GM23338 (cell line): ENCODE measurements around the gene CCL24.

Source experiments
- CREB1 ChIP-seq: fragments of 250-450 bp; sonication (Bioruptor Pico); IDR thresholded peaks from 2 replicates; pipeline ENCODE4 v1.5.0; 2020; ENCODE audit warnings: low read depth, mild to moderate bottlenecking, moderate library complexity
- EZH2 ChIP-seq: fragments of 200-600 bp; sonication (generic); IDR thresholded peaks from one replicate; pipeline ENCODE4 v1.8.0; 2017; ENCODE audit warnings: antibody characterized with exemption, mild to moderate bottlenecking, low read depth; ENCODE audit not compliant: unreplicated experiment
- EZH2phosphoT487 ChIP-seq: fragments of 200-600 bp; sonication (generic); IDR thresholded peaks from one replicate; pipeline ENCODE4 v1.8.1; 2018; ENCODE audit warnings: antibody characterized with exemption; ENCODE audit not compliant: unreplicated experiment
- JUNB ChIP-seq: IDR thresholded peaks from one replicate; pipeline ENCODE4 v1.6.1; 2016; ENCODE audit warnings: antibody characterized with exemption; ENCODE audit not compliant: unreplicated experiment
- POLR2AphosphoS5 ChIP-seq: IDR thresholded peaks from 2 replicates; pipeline ENCODE4 v1.6.1; 2016; ENCODE audit warnings: antibody characterized with exemption, low read depth
- REST ChIP-seq: IDR thresholded peaks from one replicate; pipeline ENCODE4 v1.6.1; 2018; ENCODE audit warnings: antibody characterized with exemption; ENCODE audit not compliant: unreplicated experiment
- TF ChIP-seq, protein P1 (sequence below), 2 experiments: fragments of 200-600 bp in 1 of 2; sonication (generic) in 1 of 2; conservative IDR thresholded peaks; 2 replicates each; pipeline versions ENCODE4 v1.5.1 to v1.6.1; 2016 to 2017; ENCODE audit warnings: antibody characterized with exemption in 2 of 2, low read depth in 2 of 2, mild to moderate bottlenecking in 2 of 2, moderate library complexity in 1 of 2

GRCh38 chr7:75802552-75802821 lies 11.1 kb downstream of the CCL24 start:
- TF ChIP-seq, protein P1, sequence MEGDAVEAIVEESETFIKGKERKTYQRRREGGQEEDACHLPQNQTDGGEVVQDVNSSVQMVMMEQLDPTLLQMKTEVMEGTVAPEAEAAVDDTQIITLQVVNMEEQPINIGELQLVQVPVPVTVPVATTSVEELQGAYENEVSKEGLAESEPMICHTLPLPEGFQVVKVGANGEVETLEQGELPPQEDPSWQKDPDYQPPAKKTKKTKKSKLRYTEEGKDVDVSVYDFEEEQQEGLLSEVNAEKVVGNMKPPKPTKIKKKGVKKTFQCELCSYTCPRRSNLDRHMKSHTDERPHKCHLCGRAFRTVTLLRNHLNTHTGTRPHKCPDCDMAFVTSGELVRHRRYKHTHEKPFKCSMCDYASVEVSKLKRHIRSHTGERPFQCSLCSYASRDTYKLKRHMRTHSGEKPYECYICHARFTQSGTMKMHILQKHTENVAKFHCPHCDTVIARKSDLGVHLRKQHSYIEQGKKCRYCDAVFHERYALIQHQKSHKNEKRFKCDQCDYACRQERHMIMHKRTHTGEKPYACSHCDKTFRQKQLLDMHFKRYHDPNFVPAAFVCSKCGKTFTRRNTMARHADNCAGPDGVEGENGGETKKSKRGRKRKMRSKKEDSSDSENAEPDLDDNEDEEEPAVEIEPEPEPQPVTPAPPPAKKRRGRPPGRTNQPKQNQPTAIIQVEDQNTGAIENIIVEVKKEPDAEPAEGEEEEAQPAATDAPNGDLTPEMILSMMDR (conservative IDR thresholded peaks at IDR 0.05; ENCODE audit: low read depth in 2 of 2): no peak
- no peak for TF ChIP-seq POLR2AphosphoS5
- TF ChIP-seq REST: no peak
- no peak for TF ChIP-seq EZH2phosphoT487
- TF ChIP-seq CREB1 (CRISPR knock-in tag): no peak
- no peak for TF ChIP-seq JUNB
- no peak for TF ChIP-seq EZH2
